Lower leg skin (tissue), 4 donors: ENCODE measurements around the gene CLPTM1L. TPM values are rescaled to one million over a fixed set of nuclear protein-coding genes. Genes with fewer than 3 reads are reported as not detected.
"Not testable (repeated sequence)": the region's sequence is repeated elsewhere in the genome, so short reads cannot be mapped to it uniquely, and the experiment has no call there.

Experiments
- DNase-seq, 2 donors: peaks; one replicate each; pipeline ENCODE4 v3.0.0-alpha.2; 2019; ENCODE audit warnings: low spot score in 2 of 2
- H3K4me3 ChIP-seq: fragments of 200-600 bp; sonication (generic); 2 replicates; pipeline ENCODE4 v1.5.1; 2017; ENCODE audit warnings: mild to moderate bottlenecking, low read depth; ENCODE audit not compliant: poor library complexity, severe bottlenecking
- POLR2A ChIP-seq, 2 donors: fragments of 450-650 bp; IDR thresholded peaks; one replicate each; pipeline ENCODE4 v1.6.1; 2016 to 2017; ENCODE audit warnings: antibody characterized with exemption in 2 of 2, mild to moderate bottlenecking in 1 of 2, moderate library complexity in 1 of 2
- WGBS, 2 donors: methylation state at CpG; one replicate each; pipeline ENCODE4 v1.1.5; 2018; 5-methylcytosine and 5-hydroxymethylcytosine counted together
- intact Hi-C: fragments of 100-400 bp; cut with DNase I; formaldehyde crosslinking; loops from one replicate; pipeline ENCODE4 v1.15.0; 2023; ENCODE audit warnings: low total_unique reads
- total RNA-seq, 4 donors: library from RNA; depleted of rRNA; stranded (reverse); fragments of >200 nt; gene quantifications; one replicate each; pipeline ENCODE4 v1.1.0, GENCODE V29; 2016
- TF ChIP-seq, protein P1 (sequence below), 3 donors: fragments of 450-650 bp; IDR thresholded peaks; one replicate each; pipeline ENCODE4 v1.5.1; 2016; ENCODE audit warnings: antibody characterized with exemption in 3 of 3, mild to moderate bottlenecking in 3 of 3, moderate library complexity in 2 of 3

The CLPTM1L gene
- total RNA-seq, 4 donors from 2014 or later, result 82.8 to 123 (median 102) TPM

DNA sequence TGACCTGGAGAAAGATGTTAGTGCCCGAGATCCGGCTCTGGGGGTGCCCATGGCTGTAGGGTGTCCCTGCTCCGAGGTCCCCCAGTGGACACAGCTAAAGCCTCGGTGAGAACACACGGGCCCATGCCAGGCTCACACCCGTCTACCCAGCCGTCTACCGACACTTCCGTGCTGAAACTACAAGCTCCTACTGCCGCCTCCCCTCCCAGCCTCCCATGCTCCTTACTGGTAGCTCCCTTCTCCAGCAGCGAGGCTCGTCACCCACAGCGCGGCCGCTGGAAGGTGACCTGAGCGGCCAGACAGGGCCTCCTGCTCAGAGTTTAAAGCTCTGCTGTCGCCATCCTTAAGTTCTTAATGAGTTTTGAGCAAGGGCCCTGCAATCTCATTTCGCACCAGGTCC is 33.2 kb upstream of the CLPTM1L start:
- 94 to 96% methylated on average over 18 of the region's 18 CpGs for WGBS, 2 donors
- TF ChIP-seq POLR2A (IDR thresholded peaks at IDR 0.05), result no peak
- TF ChIP-seq, protein P1, sequence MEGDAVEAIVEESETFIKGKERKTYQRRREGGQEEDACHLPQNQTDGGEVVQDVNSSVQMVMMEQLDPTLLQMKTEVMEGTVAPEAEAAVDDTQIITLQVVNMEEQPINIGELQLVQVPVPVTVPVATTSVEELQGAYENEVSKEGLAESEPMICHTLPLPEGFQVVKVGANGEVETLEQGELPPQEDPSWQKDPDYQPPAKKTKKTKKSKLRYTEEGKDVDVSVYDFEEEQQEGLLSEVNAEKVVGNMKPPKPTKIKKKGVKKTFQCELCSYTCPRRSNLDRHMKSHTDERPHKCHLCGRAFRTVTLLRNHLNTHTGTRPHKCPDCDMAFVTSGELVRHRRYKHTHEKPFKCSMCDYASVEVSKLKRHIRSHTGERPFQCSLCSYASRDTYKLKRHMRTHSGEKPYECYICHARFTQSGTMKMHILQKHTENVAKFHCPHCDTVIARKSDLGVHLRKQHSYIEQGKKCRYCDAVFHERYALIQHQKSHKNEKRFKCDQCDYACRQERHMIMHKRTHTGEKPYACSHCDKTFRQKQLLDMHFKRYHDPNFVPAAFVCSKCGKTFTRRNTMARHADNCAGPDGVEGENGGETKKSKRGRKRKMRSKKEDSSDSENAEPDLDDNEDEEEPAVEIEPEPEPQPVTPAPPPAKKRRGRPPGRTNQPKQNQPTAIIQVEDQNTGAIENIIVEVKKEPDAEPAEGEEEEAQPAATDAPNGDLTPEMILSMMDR (IDR thresholded peaks at IDR 0.05), result no peak
- DNase-seq, result no peak
- H3K4me3 ChIP-seq, result no peak overlapping the region
- intact Hi-C loops, result no loop called here

DNA sequence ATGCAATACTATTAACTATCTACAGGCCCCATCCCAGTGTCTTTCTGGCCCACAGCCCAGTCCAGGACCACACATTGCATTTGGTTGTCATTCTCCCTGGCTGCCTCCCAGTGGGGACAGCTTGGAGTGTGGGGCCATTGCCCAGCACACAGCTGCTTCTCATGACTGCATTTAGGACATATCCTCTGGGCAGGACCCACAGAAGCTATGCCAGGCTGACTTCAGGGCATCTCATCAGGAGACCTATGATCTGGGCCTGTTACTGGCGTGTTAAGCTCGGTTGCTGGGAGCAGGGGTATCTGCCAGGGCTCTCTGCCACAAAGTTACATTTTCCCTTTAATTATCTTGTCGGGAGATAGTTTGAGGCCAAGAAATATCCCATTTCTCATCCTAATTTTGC is 32.1 kb upstream of the CLPTM1L start:
- TF ChIP-seq POLR2A (IDR thresholded peaks at IDR 0.05), result no peak
- TF ChIP-seq, protein P1 (IDR thresholded peaks at IDR 0.05), result no peak
- 58 to 74% methylated on average over 3 of the region's 3 CpGs for WGBS, 2 donors
- no peak overlapping the region for H3K4me3 ChIP-seq
- intact Hi-C loops, result no loop called here
- no peak for DNase-seq

DNA sequence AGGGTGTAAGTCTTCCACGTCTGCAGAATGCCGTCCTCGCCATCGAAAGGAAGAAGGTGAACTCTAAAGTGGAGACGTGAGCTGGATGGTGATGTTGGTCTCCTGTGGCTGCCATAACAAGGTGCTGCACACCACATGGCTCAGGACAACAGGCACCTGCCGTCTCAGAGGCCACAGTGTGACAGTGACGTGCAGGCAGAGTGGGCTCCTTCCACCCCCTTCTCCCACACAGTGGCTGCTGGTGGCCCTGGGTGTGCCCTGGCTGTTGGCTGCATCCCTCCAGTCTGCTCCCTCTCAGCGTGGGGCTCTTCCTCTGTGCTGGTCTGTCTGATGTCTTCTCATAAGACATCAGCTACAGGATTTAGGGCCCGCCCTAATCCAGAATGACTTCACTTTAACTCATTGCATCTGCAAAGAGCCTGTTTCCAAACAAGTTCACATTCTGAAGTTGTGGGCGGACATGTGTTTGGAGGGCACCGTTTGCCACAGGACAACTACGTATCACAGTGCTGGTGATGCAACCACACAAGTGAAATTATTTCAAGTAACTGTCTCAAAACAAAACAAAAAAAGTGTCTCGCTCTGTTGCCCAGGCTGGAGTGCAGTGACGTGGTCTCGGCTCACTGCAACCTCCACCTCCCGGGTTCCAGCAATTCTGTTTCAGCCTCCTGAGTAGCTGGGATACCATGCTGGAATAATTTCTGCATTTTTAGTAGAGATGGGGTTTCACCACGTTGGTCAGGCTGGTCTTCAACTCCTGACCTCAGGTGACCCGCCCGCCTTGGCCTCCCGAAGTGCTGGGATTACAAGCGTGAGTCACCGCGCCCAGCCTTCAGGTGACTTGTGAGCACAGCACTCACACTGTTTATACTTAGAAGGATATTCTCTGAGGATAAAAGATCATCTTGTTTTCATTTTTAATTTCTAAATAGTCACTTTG is 31.2 kb upstream of the CLPTM1L start:
- WGBS, 2 donors, result 68 to 69% methylated on average over 23 of the region's 23 CpGs
- no peak for TF ChIP-seq POLR2A (IDR thresholded peaks at IDR 0.05)
- TF ChIP-seq, protein P1 (IDR thresholded peaks at IDR 0.05), result no peak
- H3K4me3 ChIP-seq, result no peak overlapping the region
- no peak for DNase-seq
- intact Hi-C loops, result no loop called here

DNA sequence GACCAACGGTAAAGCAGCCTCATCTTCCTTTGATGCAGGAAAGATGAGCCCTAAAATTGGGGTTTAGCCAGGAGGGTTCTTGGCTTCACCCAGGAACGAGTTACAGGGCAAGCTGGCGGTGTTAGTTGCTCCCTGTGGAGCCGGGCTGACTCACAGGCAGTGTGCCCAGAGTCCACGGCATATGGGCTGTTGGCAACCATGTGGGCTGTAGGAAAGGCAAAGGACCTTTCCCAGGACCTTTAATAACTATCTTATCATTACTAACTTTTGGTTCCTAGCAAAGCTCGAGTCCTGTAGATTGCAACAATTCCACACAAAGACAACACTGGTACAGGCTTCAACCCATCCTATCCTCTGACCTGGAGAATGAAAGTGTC is 29.8 kb upstream of the CLPTM1L start:
- 20 to 34% methylated on average over 6 of the region's 6 CpGs for WGBS, 2 donors

DNA sequence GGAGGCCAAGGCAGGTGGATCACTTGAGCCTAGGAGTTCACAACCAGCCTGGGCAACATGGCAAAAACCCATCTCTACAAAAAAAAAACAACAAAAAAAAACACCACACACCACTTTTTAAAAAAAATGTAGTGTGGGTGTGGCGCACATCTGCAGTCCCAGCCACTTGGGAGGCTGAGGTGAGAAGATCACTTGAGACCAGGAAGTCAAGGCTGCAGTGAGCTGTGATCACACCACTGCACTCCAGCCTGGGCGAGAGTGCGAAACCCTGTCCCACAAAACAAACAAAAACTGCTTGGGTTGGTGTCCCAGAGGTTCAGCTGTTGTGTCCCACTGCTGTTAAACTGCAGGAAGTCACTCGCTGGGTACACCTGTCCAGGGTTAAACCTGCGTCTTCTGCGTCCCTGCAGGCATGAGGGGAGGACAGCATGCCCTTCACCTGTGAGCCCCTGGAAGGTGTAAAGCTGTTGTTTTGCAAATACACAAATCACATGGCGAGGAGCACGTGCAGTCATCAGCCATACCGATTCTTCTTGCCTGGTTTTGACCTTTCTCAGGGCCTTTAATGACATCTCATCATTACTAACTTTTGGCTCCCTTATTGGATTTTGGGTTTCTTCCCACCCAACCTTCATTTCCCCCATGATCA is 29.3 kb upstream of the CLPTM1L start:
- intact Hi-C loops, result no loop called here
- no peak for DNase-seq
- H3K4me3 ChIP-seq, result no peak overlapping the region
- TF ChIP-seq, protein P1 (IDR thresholded peaks at IDR 0.05), result no peak
- no peak for TF ChIP-seq POLR2A (IDR thresholded peaks at IDR 0.05)
- 69 to 73% methylated on average over 9 of the region's 9 CpGs for WGBS, 2 donors

More for the DNA sequence above, 29.8 kb upstream of the CLPTM1L start:
- intact Hi-C loops, result no loop called here
- TF ChIP-seq, protein P1 (IDR thresholded peaks at IDR 0.05), result no peak
- no peak for TF ChIP-seq POLR2A (IDR thresholded peaks at IDR 0.05)
- no peak for DNase-seq
- no peak overlapping the region for H3K4me3 ChIP-seq

DNA sequence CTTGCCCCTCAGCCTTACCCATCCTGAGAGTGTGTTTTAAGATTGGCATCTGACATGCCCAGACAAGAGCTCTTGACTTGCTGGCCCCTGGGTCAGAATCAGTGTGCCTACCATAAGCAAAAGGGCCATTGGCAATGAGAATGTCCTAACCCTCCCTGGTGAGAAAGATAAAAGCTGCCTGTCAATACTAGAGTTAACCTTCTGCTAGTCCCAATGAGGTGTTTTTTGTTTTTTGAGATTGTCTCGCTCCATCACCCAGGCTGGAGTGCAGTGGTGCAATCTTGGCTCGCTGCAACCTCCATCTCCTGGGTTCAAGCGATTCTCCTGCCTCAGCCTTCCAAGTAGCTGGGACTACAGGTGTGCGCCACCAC is 27.1 kb upstream of the CLPTM1L start:
- 92 to 96% methylated on average over 4 of the region's 4 CpGs for WGBS, 2 donors
- DNase-seq, H3K4me3 ChIP-seq, intact Hi-C loops: not testable (repeated sequence)
